A673 (cell line): ENCODE data around the gene PRCD. TPM values are rescaled to one million over a fixed set of nuclear protein-coding genes. Genes with fewer than 3 reads are reported as not detected.

Experiments used
- BruUV-seq: library from RNA; stranded (reverse); fragments of 400-500 nt; replicated peaks from 2 replicates; lab custom pipeline; 2021; lab: Mats Ljungman, UMichigan
- CTCF ChIA-PET: fragments of 300-600 bp; sonication (Branson Sonifier 250); formaldehyde crosslinking; loops from one replicate; lab custom pipeline; 2022; ENCODE audit warnings: antibody characterized with exemption; lab: Charles Lee
- POLR2A ChIA-PET: fragments of 300-600 bp; sonication (Branson Sonifier 250); formaldehyde crosslinking; loops from one replicate; lab custom pipeline; 2022; ENCODE audit warnings: antibody characterized with exemption; ENCODE audit not compliant: low non-redundant PET; lab: Charles Lee
- DNase-seq: peaks from one replicate; pipeline ENCODE4 v3.0.0-alpha.2; 2015; ENCODE audit warnings: low spot score
- H3K27ac ChIP-seq: fragments of 200-600 bp; sonication (generic); 2 replicates; pipeline ENCODE4 v1.5.1; 2016; ENCODE audit warnings: mixed run types, low read depth, mild to moderate bottlenecking, mixed read lengths, antibody characterized with exemption, low read length; ENCODE audit not compliant: poor library complexity, severe bottlenecking
- H3K27me3 ChIP-seq: fragments of 200-600 bp; sonication (generic); replicated peaks from 2 replicates; pipeline ENCODE4 v1.6.1; 2017; ENCODE audit warnings: mixed run types, low read depth, mild to moderate bottlenecking, mixed read lengths, antibody characterized with exemption, low read length; ENCODE audit not compliant: insufficient read depth, poor library complexity
- H3K36me3 ChIP-seq: fragments of 200-600 bp; sonication (generic); 2 replicates; pipeline ENCODE4 v1.6.1; 2016; ENCODE audit warnings: mixed run types, mild to moderate bottlenecking, mixed read lengths, antibody characterized with exemption, low read length; ENCODE audit not compliant: insufficient read depth, poor library complexity, severe bottlenecking
- H3K4me1 ChIP-seq: fragments of 200-600 bp; sonication (generic); 2 replicates; pipeline ENCODE4 v1.6.1; 2017; ENCODE audit warnings: mixed run types, mild to moderate bottlenecking, mixed read lengths, antibody characterized with exemption, low read length; ENCODE audit not compliant: insufficient read depth, poor library complexity, severe bottlenecking
- H3K4me3 ChIP-seq: fragments of 200-600 bp; sonication (generic); 2 replicates; pipeline ENCODE4 v1.5.1; 2016; ENCODE audit warnings: low read depth, mixed run types, mild to moderate bottlenecking, mixed read lengths, low read length; ENCODE audit not compliant: poor library complexity, severe bottlenecking
- H3K9me3 ChIP-seq: fragments of 200-600 bp; sonication (generic); 2 replicates; pipeline ENCODE4 v1.6.1; 2016; ENCODE audit warnings: mixed run types, low read depth, mild to moderate bottlenecking, mixed read lengths, antibody characterized with exemption, low read length; ENCODE audit not compliant: poor library complexity, severe bottlenecking
- EZH2 ChIP-seq: fragments of 200-600 bp; sonication (generic); IDR thresholded peaks from 2 replicates; pipeline ENCODE4 v1.6.1; 2017; ENCODE audit warnings: borderline replicate concordance, low read depth, mild to moderate bottlenecking, mixed read lengths, antibody characterized with exemption, low read length; ENCODE audit not compliant: poor library complexity, severe bottlenecking
- intact Hi-C: fragments of 100-400 bp; cut with micrococcal nuclease; formaldehyde crosslinking; loops from one replicate; pipeline ENCODE4 v1.10.0; 2022; ENCODE audit not compliant: unreplicated experiment
- total RNA-seq: library from RNA; stranded (reverse); gene quantifications from 2 replicates; pipeline ENCODE4 v1.2.3, GENCODE V29; 2021
- TF ChIP-seq, protein P1 (sequence below): fragments of 300-800, 200-600 bp; sonication (generic); conservative IDR thresholded peaks from 2 replicates; pipeline ENCODE4 v1.5.1; 2017; ENCODE audit warnings: low read depth, mild to moderate bottlenecking, antibody characterized with exemption, low read length, moderate library complexity, mixed read lengths

The PRCD gene
- total RNA-seq, 1 experiment from 2014 or later = not detected

DNA sequence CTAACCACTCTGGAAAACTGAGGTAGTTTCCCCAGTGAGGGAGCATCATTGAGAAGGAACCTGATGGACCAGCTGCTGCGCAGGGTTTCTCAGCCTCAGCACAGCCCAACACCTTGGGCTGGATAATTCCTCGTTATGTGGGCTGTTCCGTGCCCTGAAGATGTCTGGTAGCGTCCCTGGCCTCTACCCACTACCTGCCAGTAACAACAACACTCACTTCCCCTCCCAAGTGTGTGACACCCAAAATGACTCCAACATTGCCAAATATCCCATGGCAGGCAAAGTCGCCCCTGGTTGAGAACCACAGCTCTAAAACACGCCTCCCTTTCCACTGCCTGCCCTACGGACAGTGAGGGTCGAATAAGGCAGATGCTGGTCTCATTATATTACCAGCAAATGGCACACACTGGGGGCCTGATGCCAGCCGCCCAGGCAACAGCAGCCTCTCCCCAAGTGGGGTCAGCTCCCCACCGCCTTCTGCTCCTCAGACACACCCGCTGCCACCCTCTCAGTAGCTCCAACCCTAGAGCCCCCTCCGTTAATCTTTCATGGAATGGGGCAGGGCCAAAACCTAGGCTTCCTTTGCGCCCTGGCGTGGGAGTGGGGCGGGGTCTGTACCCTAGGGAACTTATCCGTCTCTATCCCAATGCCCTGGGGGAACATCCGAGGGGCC lies 39.6 kb upstream of the PRCD start:
- ChIA-PET POLR2A (interaction anchor here (0.8 kb wide), 1 partner anchor 19 kb away, joined by 3 read pairs; no protein-coding TSS in a partner anchor), CTCF (interaction anchor here (0.5 kb wide), 1 partner anchor 35 kb away, joined by 7 read pairs; no protein-coding TSS in a partner anchor)
- TF ChIP-seq, protein P1, sequence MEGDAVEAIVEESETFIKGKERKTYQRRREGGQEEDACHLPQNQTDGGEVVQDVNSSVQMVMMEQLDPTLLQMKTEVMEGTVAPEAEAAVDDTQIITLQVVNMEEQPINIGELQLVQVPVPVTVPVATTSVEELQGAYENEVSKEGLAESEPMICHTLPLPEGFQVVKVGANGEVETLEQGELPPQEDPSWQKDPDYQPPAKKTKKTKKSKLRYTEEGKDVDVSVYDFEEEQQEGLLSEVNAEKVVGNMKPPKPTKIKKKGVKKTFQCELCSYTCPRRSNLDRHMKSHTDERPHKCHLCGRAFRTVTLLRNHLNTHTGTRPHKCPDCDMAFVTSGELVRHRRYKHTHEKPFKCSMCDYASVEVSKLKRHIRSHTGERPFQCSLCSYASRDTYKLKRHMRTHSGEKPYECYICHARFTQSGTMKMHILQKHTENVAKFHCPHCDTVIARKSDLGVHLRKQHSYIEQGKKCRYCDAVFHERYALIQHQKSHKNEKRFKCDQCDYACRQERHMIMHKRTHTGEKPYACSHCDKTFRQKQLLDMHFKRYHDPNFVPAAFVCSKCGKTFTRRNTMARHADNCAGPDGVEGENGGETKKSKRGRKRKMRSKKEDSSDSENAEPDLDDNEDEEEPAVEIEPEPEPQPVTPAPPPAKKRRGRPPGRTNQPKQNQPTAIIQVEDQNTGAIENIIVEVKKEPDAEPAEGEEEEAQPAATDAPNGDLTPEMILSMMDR = no peak
- no peak for TF ChIP-seq EZH2
- no TSS peak for BruUV-seq
- no peaks in the 10 kb centered on the region for H3K27me3 ChIP-seq
- H3K4me1 ChIP-seq = peaks cover 52% of the 10 kb centered on the region
- H3K4me3 ChIP-seq = peak overlapping the region; percentile 69
- no peak overlapping the region for H3K27ac ChIP-seq
- DNase-seq = no peak
- no peaks in the 10 kb centered on the region for H3K9me3 ChIP-seq
- H3K36me3 ChIP-seq = no peaks in the 10 kb centered on the region
- intact Hi-C loops = loop anchor here (5.0 kb wide), 1 partner anchor 198 kb away; no protein-coding TSS in a partner anchor

DNA sequence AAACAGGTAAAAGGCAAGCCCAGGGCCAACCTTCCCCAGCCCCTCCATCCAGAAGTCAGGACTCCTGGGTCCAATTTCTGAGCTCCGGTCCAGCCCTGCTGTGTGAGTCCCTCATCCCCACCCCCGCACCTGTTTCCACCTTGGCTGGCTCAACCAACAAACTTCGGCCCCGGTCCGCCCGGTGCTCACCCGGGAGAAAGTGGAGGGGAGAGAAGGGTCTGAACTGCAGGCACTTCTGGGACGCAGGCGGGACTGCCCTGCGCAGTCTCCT lies 39.2 kb upstream of the PRCD start:
- H3K36me3 ChIP-seq = no peaks in the 10 kb centered on the region
- H3K27ac ChIP-seq = peak overlapping the region; percentile 44
- no peaks in the 10 kb centered on the region for H3K27me3 ChIP-seq
- H3K4me3 ChIP-seq = peak overlapping the region; percentile 69
- no peak for TF ChIP-seq EZH2
- TF ChIP-seq, protein P1 = no peak
- peaks cover 51% of the 10 kb centered on the region for H3K4me1 ChIP-seq
- H3K9me3 ChIP-seq = no peaks in the 10 kb centered on the region
- BruUV-seq = no TSS peak
- intact Hi-C loops = loop anchor here (5.0 kb wide), 1 partner anchor 198 kb away; no protein-coding TSS in a partner anchor
- POLR2A ChIA-PET = no interaction called here
- CTCF ChIA-PET = no interaction called here
- DNase-seq = no peak

DNA sequence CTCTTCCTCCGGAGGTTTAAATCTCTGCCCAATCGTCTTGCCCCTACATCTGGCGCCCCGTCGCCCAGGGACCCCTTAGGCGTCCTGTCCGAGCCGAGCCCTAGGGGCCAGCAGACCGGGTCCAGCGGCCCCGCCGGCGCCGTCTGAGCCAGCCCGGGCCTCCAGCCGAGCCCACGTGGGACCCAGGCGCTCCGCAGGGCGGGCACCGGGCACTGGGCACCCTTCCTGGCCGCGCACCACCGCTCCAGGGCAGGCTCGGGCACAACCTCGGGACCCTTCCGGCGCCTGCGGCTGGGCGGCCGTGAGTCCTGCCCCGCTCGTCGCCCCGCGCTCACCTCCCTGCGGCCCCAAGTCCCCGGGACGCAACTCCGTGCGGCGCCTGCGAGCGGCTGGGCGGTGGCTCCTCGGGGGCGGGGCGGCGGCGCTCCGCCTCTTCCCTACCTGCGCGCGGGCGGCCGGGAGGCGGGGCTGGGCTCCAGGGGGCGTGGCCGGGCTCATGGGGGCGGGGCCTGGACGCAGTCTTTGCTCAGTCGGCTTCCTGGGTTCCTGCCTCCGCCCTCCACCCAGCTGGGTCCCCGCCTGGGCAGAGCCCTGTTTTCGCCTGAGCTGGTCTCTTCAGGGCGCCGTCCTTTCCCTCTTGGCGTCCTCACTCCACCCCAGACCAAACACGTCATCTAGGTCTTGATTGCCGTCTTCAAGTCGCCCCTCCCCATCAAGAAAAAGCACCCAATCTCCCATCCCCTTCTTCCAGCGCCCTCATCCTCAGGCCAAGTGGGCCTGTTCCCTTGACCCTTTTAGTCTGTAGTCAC lies 38.6 kb upstream of the PRCD start, which contains the start of gene RHBDF2:
Gene RHBDF2, minus strand, starts transcription at position 406 of the 809 bp plus-strand sequence. CDS start 19,899 bp downstream, outside the sequence.
- H3K4me1 ChIP-seq = peaks cover 46% of the 10 kb centered on the region
- intact Hi-C loops = loop anchor here (5.0 kb wide), 1 partner anchor 199 kb away; no protein-coding TSS in a partner anchor
- POLR2A ChIA-PET = no interaction called here

More for the DNA sequence above, 38.6 kb upstream of the PRCD start, which contains the start of gene RHBDF2:
- H3K4me3 ChIP-seq = peak within 1 kb of the TSS; percentile 69
- H3K36me3 ChIP-seq = no peaks in the 10 kb centered on the region
- H3K9me3 ChIP-seq = no peaks in the 10 kb centered on the region
- CTCF ChIA-PET = no interaction called here
- DNase-seq = peak; percentile 83
- TF ChIP-seq, protein P1 = no peak
- TF ChIP-seq EZH2 = no peak
- no TSS peak for BruUV-seq
- peak within 1 kb of the TSS; percentile 47 for H3K27ac ChIP-seq
- no peaks in the 10 kb centered on the region for H3K27me3 ChIP-seq
